GM15510 (cell line): ENCODE measurements around the gene C14orf180.

ENCODE experiments used
- POLR2A ChIP-seq: IDR thresholded peaks from 3 replicates; pipeline ENCODE4 v1.6.1; 2011; ENCODE audit warnings: borderline replicate concordance; ENCODE audit not compliant: insufficient read length; ENCODE audit errors: extremely low read depth

C14orf180 gene

DNA sequence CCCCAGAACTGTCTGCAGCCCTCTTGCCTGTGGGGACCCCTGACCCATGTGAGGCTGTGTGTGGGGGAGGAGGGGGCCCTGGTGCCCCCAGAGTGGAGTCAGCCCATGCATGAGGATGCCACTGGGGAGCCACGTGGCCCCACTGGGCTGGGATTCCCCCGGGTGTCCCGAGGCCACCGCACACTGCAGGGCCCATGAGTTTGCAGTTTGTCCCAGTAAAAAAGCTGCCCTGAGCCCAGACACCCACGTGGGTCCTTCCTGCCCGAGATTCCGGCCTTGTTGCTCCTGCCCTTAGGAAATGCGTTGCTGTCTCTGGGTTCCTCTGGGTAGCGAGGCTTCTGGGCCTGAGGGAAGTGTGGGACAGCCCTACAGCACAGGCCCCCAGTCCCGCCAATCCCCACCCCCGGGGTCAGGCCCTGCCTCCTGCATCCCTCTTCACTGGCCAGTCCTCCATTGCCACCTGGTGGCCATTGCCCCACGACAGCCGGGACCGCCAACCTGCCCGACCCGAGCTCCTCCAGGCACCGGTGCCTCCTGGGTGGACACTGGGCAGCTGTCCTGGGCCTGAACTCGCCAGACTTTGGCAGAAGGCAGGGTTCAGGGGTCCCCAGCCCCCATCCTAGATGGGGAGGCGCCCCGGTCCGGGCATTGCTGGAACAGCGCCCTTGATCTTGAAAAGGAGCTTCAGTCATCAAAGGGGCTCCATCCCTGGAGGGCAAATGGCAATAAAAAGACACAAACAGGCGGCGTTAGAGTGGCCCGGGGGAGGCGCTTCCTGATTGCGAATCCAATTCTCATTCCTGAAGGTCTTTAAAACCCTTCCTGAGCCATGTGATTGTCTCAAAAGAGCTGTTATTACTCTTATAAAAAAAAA lies 15.6 kb upstream of the C14orf180 start:
- TF ChIP-seq POLR2A: no peak

- TF ChIP-seq POLR2A: no peak
These were observed 14.6 kb upstream of the C14orf180 start for GRCh38 chr14:104564744-104565679.

- TF ChIP-seq POLR2A: no peak
These were observed 12.2 kb upstream of the C14orf180 start for GRCh38 chr14:104567141-104567956.

DNA sequence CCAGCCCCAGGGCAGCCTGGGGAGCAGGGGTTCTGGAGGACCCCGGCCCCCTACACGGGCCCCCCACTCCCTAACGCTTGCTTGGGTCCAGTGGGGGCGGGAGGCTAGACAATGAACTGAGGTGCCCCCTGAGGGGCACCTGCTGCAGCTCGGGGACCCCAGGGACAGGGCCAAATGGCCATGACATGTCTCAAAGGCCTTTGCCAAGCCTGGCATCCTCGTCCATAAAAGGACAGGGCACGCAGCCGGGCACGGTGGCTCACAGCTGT lies 11.7 kb upstream of the C14orf180 start:
- no peak for TF ChIP-seq POLR2A

DNA sequence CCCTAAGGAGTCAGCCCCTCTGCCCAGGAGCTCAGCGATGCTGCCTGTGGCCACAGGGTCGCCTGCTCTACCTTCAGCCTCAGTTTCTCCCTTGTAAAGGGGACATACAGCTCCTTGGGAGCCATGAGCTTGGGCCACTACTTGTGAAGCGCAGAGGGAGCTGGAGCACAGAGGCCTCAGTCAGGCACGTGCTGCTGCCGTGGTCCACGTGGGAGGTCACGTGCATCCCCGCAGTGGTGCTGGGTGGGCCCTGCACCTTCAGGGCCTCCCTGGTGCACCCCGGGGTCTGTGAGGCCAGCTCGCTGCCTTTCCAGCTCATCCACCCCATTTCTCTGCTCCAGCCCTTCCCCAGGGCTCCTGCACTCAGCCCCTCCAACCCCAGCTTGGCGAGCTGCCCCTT lies 10.9 kb upstream of the C14orf180 start:
- no peak for TF ChIP-seq POLR2A

DNA sequence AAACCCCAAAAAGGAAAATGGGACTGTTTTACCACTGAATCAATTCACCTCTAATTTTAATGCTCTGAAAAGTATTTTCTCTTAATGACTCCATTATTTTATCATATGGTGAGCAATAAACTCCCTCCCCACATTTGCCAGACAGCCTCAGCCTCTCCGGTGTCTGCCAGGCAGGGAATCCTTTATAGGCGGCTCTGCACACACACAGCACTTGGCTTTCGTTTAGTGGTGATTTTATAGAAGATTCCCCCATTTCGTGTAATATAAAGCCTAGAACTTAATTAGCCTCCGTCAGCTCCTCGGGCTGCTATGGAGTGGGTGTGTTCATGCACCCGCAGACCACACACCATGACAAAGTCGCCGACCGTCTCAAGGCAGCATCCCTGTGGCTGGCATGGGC lies 10.1 kb upstream of the C14orf180 start:
- TF ChIP-seq POLR2A: no peak

GRCh38 chr14:104571246-104571645 lies 8.3 kb upstream of the C14orf180 start:
- TF ChIP-seq POLR2A: no peak

GRCh38 chr14:104572024-104572626 lies 7.4 kb upstream of the C14orf180 start:
- no peak for TF ChIP-seq POLR2A

DNA sequence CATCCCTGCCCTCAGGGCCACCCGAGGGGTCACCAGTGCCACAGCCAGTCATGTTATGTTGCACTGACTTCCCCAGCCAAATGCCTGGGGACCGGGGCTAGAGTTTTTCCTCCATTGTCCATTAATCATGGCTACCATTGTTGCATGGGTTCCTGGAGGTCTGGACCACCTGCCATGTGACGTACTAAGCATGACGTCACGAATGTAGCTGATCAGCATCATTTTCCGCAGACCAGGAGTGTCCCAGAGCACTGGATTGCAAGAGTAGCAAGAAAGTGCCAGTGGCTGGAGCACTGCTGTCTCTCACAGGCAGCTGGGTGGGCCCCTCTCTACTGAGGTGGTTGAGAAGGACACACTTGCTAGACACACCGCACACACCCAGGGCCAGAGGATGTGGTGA lies 6.9 kb upstream of the C14orf180 start:
- TF ChIP-seq POLR2A: no peak

DNA sequence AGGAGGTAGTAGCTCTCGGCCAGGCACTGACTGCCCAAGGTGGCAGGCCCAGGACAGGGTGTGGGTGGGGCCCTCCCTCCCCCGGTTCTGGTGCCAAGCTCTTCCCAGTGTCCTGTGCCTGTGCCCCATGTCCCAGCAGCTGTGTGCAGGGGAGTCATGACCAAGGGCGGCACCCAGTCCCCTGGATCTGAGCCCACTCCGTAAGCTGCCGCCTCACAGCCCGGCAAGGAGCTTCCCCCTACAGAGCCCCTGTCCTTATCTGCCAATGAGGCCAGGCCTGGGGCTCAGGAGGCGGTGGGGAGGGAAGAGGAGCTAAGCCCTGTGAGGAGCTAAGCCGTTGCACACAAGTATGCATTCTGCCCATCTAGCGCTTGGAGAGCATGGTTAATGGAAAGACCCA lies 5.6 kb upstream of the C14orf180 start:
- TF ChIP-seq POLR2A: no peak

- TF ChIP-seq POLR2A: no peak
These were observed 5.0 kb upstream of the C14orf180 start for GRCh38 chr14:104574536-104574935.

DNA sequence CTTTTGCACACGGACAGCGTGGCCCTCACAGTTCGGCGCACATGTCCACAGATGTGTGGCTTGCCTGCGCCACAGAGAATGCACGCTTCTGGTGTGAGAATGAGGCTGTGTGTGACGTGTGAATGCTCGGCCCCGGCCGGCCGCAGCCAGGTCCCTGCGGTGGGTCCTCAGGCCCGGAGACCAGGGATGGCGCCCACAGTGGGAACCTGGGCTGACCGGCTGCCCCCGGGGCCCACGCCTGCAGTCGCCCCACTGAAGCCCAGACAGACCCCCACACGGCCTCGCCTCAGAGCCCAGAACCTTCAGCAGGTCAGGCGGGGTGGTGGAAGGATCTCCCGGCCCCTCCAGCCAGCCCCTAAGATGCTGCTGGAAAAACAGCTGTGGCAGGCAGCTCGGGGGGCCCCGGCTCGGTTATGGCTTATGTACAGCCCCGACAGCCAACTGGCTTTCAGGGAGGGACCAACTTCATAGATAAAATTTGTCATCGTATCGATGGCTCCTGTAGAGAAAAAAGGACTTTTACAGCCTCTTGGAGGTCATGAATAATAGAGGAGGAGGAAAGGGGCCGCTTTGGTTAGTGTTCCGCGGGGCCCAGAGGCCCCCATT lies 4.5 kb upstream of the C14orf180 start:
- TF ChIP-seq POLR2A: no peak

DNA sequence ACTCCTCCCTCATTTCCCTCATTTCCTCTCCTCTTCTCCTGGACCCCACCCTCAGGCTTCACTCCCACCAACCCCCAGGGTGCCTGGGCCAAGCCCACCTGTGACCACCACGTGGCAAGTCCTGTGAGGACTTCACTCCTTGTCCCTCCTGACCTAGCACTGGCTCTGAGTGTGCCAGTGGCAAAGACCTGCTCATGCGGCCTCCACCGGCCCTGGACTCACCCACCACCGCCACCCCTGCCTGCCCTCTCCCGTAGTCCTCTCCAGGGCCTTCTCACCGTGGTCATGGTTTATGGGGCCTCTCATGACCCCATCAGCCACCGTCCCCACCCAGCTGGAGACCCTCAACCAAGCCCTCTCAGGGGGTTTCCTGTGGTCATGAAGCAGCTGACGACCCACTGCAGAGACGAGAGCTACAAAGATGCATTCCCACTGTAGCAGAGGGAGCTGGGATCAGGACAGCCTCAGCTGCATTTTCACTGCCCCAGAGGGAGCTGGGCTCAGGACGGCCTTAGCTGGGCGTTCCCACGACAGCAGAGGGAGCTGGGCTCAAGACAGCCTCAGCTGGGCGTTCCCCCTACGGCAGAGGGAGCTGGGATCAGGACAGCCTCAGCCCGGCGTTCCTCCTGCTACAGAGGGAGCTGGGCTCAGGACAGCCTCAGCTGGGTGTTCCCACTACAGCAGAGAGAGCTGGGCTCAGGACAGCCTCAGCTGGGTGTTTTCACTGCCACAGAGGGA lies 3.2 kb upstream of the C14orf180 start:
- TF ChIP-seq POLR2A: no peak
